Neural cell (in vitro differentiated cells): ENCODE results near the gene PLEKHF1. TPM values are rescaled to one million over a fixed set of nuclear protein-coding genes. Genes with fewer than 3 reads are reported as not detected.

ENCODE experiments used
- H2AFZ ChIP-seq: fragments of 200-600, 300-800 bp; sonication (generic), shearing (Covaris generic); 2 replicates; pipeline ENCODE4 v1.6.0; 2014; ENCODE audit warnings: low read depth, mild to moderate bottlenecking, antibody characterized with exemption, low read length, moderate library complexity
- H3F3A ChIP-seq: fragments of 200-600 bp; shearing (Covaris generic); 2 replicates; pipeline ENCODE4 v1.6.1; 2016; ENCODE audit warnings: mild to moderate bottlenecking, moderate library complexity, mixed read lengths, antibody characterized with exemption, low read length; ENCODE audit not compliant: insufficient read depth, poor library complexity, severe bottlenecking
- H3K27ac ChIP-seq: fragments of 200-600, 300-800 bp; sonication (generic), shearing (Covaris generic); 2 replicates; pipeline ENCODE4 v1.5.1; 2014; ENCODE audit warnings: mild to moderate bottlenecking, low read length, moderate library complexity
- H3K27me3 ChIP-seq: fragments of 300-800, 200-600 bp; sonication (generic), shearing (Covaris generic); 2 replicates; pipeline ENCODE4 v1.6.0; 2014; ENCODE audit warnings: mild to moderate bottlenecking, low read depth, low read length, moderate library complexity; ENCODE audit not compliant: insufficient read depth
- H3K36me3 ChIP-seq: fragments of 300-800, 200-600 bp; sonication (generic), shearing (Covaris generic); 2 replicates; pipeline ENCODE4 v1.5.1; 2014; ENCODE audit warnings: mild to moderate bottlenecking, antibody characterized with exemption, low read length, moderate library complexity; ENCODE audit not compliant: insufficient read depth
- H3K4me2 ChIP-seq: fragments of 300-800, 200-600 bp; sonication (generic), shearing (Covaris generic); 2 replicates; pipeline ENCODE4 v1.6.0; 2014; ENCODE audit warnings: mild to moderate bottlenecking, low read length
- H3K4me3 ChIP-seq: fragments of 300-800, 200-600 bp; sonication (generic), shearing (Covaris generic); 2 replicates; pipeline ENCODE4 v1.5.1; 2014; ENCODE audit warnings: mild to moderate bottlenecking, low read length, moderate library complexity
- H3K79me2 ChIP-seq: fragments of 200-600 bp; shearing (Covaris generic); replicated peaks from 2 replicates; pipeline ENCODE4 v1.6.0; 2014; ENCODE audit warnings: mild to moderate bottlenecking, low read length, moderate library complexity; ENCODE audit not compliant: insufficient read depth
- H3K9ac ChIP-seq: fragments of 300-800, 200-600 bp; sonication (generic), shearing (Covaris generic); 2 replicates; pipeline ENCODE4 v1.6.1; 2016; ENCODE audit warnings: mild to moderate bottlenecking, low read length, mixed read lengths
- H3K9me2 ChIP-seq: fragments of 200-600 bp; shearing (Covaris generic); 2 replicates; pipeline ENCODE4 v1.6.1; 2016; ENCODE audit warnings: mild to moderate bottlenecking, low read length, mixed read lengths; ENCODE audit not compliant: insufficient read depth
- H3K9me3 ChIP-seq: fragments of 200-600, 300-800 bp; sonication (generic), shearing (Covaris generic); 2 replicates; pipeline ENCODE4 v1.6.1; 2016; ENCODE audit warnings: mild to moderate bottlenecking, mixed run types, low read length, moderate library complexity, mixed read lengths
- H4K20me1 ChIP-seq: fragments of 200-600 bp; shearing (Covaris generic); 2 replicates; pipeline ENCODE4 v1.6.1; 2016; ENCODE audit warnings: mild to moderate bottlenecking, mixed run types; ENCODE audit not compliant: insufficient read depth
- EP300 ChIP-seq: fragments of 450-650 bp; conservative IDR thresholded peaks from 2 replicates; pipeline ENCODE4 v1.6.1; 2014; ENCODE audit warnings: antibody characterized with exemption, mild to moderate bottlenecking, moderate library complexity; ENCODE audit not compliant: poor library complexity, severe bottlenecking
- EZH2 ChIP-seq: fragments of 200-600, 300-800 bp; shearing (Covaris generic), sonication (generic); IDR thresholded peaks from 2 replicates; pipeline ENCODE4 v1.6.1; 2014; ENCODE audit warnings: antibody characterized with exemption, low read length, borderline replicate concordance, mild to moderate bottlenecking; ENCODE audit not compliant: insufficient read depth, poor library complexity, severe bottlenecking
- MXI1 ChIP-seq: fragments of 450-650 bp; conservative IDR thresholded peaks from 2 replicates; pipeline ENCODE4 v1.6.1; 2014; ENCODE audit warnings: antibody characterized with exemption, mild to moderate bottlenecking; ENCODE audit not compliant: poor library complexity, severe bottlenecking
- POLR2AphosphoS5 ChIP-seq: IDR thresholded peaks from 2 replicates; pipeline ENCODE4 v1.6.1; 2012
- RAD21 ChIP-seq: fragments of 450-650 bp; conservative IDR thresholded peaks from 2 replicates; pipeline ENCODE4 v1.6.1; 2014; ENCODE audit warnings: antibody characterized with exemption, mild to moderate bottlenecking, moderate library complexity
- SMC3 ChIP-seq: fragments of 450-650 bp; conservative IDR thresholded peaks from 2 replicates; pipeline ENCODE4 v1.6.1; 2014; ENCODE audit warnings: antibody characterized with exemption, mild to moderate bottlenecking, moderate library complexity; ENCODE audit not compliant: poor library complexity
- TAF1 ChIP-seq: IDR thresholded peaks from 2 replicates; pipeline ENCODE4 v1.6.1; 2012; ENCODE audit warnings: low read depth
- polyA plus RNA-seq: library from polyadenylated mRNA; depleted of rRNA; stranded (reverse); fragments of >200 nt; gene quantifications from 2 replicates; pipeline ENCODE4 v1.2.3, GENCODE V29; 2014
- TF ChIP-seq, protein P1 (sequence below): IDR thresholded peaks from 2 replicates; pipeline ENCODE4 v1.6.1; 2012; ENCODE audit warnings: borderline replicate concordance
- TF ChIP-seq, protein P2 (sequence below): fragments of 450-650 bp; IDR thresholded peaks from 2 replicates; pipeline ENCODE4 v1.5.1; 2014; ENCODE audit warnings: antibody characterized with exemption, mild to moderate bottlenecking, moderate library complexity; ENCODE audit not compliant: poor library complexity, severe bottlenecking

The PLEKHF1 gene
- polyA plus RNA-seq, 1 donor from 2014 or later = not detected

DNA sequence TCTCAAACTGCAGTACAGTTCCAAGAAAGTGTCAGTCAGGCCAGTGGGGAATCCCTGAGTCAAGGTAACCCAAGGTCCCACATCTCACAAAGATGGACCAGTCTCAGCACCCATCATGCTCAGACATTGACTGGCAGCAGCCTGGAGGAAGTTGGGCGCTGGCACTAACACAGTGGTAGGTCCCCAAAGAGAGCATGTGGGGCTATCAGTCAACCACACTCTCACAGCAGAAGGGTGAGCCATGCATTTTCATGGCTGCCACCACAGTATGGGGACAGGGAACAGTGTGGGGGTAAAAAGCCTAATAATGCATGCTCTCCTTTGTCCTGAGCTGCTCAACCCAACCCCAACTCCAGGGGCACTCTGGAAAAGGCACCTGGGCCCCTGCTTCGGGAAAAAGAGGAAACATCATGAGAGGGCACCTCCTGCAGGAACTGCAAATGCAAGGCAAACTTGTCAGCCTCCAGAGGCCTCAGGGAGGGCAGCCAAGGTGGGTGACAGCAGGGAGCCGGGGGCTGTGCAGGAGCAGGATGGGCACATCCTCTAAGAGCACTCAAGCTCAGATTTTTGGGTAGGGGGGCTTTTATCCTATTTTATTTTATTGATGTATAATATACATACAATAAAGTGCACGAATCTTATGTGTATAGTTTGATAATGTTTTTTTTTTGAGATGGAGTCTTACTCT is 9.5 kb upstream of the PLEKHF1 start:
- no peaks in the 10 kb centered on the region for H3K9me2 ChIP-seq
- H3K27me3 ChIP-seq = no peaks in the 10 kb centered on the region
- H3K36me3 ChIP-seq = no peaks in the 10 kb centered on the region
- no peaks in the 10 kb centered on the region for H4K20me1 ChIP-seq
- no peak overlapping the region for H3K9ac ChIP-seq
- TF ChIP-seq EP300 (no peak), RAD21 (no peak), POLR2AphosphoS5 (no peak), EZH2 (no peak), SMC3 (no peak)
- TF ChIP-seq, protein P1, sequence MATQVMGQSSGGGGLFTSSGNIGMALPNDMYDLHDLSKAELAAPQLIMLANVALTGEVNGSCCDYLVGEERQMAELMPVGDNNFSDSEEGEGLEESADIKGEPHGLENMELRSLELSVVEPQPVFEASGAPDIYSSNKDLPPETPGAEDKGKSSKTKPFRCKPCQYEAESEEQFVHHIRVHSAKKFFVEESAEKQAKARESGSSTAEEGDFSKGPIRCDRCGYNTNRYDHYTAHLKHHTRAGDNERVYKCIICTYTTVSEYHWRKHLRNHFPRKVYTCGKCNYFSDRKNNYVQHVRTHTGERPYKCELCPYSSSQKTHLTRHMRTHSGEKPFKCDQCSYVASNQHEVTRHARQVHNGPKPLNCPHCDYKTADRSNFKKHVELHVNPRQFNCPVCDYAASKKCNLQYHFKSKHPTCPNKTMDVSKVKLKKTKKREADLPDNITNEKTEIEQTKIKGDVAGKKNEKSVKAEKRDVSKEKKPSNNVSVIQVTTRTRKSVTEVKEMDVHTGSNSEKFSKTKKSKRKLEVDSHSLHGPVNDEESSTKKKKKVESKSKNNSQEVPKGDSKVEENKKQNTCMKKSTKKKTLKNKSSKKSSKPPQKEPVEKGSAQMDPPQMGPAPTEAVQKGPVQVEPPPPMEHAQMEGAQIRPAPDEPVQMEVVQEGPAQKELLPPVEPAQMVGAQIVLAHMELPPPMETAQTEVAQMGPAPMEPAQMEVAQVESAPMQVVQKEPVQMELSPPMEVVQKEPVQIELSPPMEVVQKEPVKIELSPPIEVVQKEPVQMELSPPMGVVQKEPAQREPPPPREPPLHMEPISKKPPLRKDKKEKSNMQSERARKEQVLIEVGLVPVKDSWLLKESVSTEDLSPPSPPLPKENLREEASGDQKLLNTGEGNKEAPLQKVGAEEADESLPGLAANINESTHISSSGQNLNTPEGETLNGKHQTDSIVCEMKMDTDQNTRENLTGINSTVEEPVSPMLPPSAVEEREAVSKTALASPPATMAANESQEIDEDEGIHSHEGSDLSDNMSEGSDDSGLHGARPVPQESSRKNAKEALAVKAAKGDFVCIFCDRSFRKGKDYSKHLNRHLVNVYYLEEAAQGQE = no peak
- H3K9me3 ChIP-seq = no peaks in the 10 kb centered on the region
- H3K4me2 ChIP-seq = no peak overlapping the region
- H3K27ac ChIP-seq = no peak overlapping the region
- H3F3A ChIP-seq = no peaks in the 10 kb centered on the region
- no peaks in the 10 kb centered on the region for H3K79me2 ChIP-seq
- no peak overlapping the region for H2AFZ ChIP-seq
- no peak overlapping the region for H3K4me3 ChIP-seq

DNA sequence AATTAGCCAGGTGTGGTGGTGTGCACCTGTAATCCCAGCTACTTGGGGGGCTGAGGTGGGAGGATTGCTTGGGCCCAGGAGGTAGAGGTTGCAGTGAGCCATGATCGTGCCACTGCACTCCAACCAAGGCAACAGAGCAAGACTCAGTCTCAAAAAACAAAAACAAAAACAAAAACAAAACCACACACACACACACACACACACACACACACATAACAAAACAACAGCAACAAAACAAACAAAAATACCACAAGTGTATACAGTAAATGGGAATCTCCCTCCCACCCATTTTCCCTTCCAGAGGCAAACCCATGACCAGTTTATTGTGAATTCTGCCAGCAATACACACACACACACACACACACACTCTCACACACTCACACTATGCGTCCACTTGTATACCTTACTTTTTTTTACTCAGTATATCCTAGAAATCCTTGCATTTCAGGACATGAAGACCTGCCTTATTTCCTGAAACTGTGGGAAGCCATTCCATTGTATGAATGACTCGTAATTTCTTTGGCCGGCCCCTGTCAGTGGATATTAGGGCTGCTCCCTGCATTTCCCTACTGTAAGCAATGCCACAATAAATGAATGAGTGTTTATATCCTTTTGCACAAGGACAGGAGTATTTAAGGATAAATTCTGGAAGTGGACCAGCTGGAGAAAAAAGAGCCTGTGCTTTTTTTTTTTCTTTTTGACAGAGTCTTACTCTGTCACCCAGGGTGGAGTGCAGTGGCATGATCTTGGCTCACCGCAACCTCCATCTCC is 6.9 kb upstream of the PLEKHF1 start:
- H3K4me2 ChIP-seq = no peak overlapping the region
- no peaks in the 10 kb centered on the region for H4K20me1 ChIP-seq
- no peaks in the 10 kb centered on the region for H3K79me2 ChIP-seq
- H2AFZ ChIP-seq = no peak overlapping the region
- no peaks in the 10 kb centered on the region for H3K9me2 ChIP-seq
- TF ChIP-seq RAD21 = no peak
- TF ChIP-seq, protein P1 = no peak
- no peak for TF ChIP-seq SMC3
- no peak for TF ChIP-seq EZH2
- TF ChIP-seq EP300 = no peak
- TF ChIP-seq TAF1 = no peak
- no peak for TF ChIP-seq MXI1
- no peak for TF ChIP-seq POLR2AphosphoS5
- TF ChIP-seq, protein P2, sequence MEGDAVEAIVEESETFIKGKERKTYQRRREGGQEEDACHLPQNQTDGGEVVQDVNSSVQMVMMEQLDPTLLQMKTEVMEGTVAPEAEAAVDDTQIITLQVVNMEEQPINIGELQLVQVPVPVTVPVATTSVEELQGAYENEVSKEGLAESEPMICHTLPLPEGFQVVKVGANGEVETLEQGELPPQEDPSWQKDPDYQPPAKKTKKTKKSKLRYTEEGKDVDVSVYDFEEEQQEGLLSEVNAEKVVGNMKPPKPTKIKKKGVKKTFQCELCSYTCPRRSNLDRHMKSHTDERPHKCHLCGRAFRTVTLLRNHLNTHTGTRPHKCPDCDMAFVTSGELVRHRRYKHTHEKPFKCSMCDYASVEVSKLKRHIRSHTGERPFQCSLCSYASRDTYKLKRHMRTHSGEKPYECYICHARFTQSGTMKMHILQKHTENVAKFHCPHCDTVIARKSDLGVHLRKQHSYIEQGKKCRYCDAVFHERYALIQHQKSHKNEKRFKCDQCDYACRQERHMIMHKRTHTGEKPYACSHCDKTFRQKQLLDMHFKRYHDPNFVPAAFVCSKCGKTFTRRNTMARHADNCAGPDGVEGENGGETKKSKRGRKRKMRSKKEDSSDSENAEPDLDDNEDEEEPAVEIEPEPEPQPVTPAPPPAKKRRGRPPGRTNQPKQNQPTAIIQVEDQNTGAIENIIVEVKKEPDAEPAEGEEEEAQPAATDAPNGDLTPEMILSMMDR = no peak
- no peaks in the 10 kb centered on the region for H3F3A ChIP-seq
- H3K4me3 ChIP-seq = no peak overlapping the region
- H3K9ac ChIP-seq = no peak overlapping the region
- H3K27ac ChIP-seq = no peak overlapping the region
- H3K9me3 ChIP-seq = no peaks in the 10 kb centered on the region
- H3K36me3 ChIP-seq = no peaks in the 10 kb centered on the region
- no peaks in the 10 kb centered on the region for H3K27me3 ChIP-seq
